Neural progenitor cell (in vitro differentiated cells): ENCODE measurements around the gene PEX14.

ENCODE experiments used
- EZH2 ChIP-seq: fragments of 200-600 bp; sonication (generic); IDR thresholded peaks from 2 replicates; pipeline ENCODE4 v1.6.1; 2017; ENCODE audit warnings: antibody characterized with exemption, mild to moderate bottlenecking, moderate library complexity
- EZH2phosphoT487 ChIP-seq: fragments of 200-600 bp; sonication (generic); IDR thresholded peaks from 2 replicates; pipeline ENCODE4 v1.6.1; 2017; ENCODE audit warnings: antibody characterized with exemption
- TF ChIP-seq, protein P1 (sequence below): fragments of 200-600 bp; sonication (generic); IDR thresholded peaks from 2 replicates; pipeline ENCODE4 v1.5.1; 2017; ENCODE audit warnings: antibody characterized with exemption, mild to moderate bottlenecking

DNA sequence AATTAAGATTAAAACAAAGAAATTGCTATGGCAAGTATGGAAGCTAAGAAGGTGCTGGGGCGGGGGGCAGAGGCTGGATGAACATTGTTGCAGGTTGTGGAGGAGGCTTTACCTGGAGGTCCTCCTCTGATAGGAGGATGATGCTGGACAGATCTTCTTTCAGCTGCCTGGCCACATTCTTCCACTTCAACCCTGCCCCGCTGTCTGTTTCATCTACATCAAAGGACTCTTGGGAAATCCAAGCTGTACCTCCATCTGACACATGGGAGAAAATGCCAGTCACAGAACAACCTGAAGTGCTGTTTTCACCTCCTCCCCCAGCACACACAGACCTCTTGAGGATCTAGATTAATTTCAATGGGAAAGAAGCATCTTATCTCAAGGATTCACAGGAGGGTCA is 7.7 kb upstream of the PEX14 start:
- TF ChIP-seq, protein P1, sequence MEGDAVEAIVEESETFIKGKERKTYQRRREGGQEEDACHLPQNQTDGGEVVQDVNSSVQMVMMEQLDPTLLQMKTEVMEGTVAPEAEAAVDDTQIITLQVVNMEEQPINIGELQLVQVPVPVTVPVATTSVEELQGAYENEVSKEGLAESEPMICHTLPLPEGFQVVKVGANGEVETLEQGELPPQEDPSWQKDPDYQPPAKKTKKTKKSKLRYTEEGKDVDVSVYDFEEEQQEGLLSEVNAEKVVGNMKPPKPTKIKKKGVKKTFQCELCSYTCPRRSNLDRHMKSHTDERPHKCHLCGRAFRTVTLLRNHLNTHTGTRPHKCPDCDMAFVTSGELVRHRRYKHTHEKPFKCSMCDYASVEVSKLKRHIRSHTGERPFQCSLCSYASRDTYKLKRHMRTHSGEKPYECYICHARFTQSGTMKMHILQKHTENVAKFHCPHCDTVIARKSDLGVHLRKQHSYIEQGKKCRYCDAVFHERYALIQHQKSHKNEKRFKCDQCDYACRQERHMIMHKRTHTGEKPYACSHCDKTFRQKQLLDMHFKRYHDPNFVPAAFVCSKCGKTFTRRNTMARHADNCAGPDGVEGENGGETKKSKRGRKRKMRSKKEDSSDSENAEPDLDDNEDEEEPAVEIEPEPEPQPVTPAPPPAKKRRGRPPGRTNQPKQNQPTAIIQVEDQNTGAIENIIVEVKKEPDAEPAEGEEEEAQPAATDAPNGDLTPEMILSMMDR, result no peak
- TF ChIP-seq EZH2phosphoT487 (no peak), EZH2 (no peak)
